ENCODE data around the gene CD226.

Gene CD226

DNA sequence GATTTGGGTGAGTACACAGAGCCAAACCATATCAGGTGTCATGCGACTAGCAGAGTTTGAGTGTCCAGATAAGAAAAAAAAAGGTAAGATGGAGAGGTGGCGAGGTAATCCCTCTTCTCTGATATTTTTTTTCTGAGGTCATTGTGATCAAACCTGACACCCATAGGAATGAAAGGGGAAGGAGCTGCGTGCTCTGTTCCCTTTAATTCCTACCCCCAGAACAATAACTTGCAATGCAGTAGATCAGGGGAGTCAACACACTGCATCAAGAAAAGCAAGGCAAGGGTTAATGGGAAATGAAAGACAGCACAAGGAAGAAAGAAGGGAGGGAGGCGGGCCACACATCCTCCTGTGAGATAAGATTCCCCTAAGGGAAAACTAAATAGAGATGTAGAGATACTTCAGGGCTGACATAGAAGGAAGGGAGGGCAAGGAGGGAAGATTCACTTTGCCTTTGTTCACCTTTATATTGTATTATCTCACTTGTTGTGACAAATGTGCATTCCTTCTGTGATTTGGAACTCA, 132.8 kb downstream of the CD226 start:
- no peak for DNase-seq (ENCODE audit: low spot score)

DNA sequence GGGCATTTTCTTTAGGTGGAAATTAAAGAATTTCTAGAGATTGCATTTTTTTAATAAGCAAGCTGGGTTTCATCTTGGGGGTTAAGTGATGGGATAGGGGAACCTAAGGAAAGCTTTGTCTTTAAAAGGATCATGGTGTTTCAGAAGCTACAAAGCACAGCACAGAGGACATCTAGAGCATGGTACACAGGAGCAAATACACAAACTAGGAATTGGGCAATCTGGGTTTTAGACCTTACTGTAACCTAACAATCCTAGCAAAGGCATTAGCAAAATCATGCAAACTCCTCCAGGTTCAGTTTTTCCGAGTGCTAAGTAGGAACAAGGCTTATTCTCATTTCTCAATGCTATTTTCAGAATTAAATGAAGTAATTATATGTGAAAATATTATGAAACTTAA, 134.1 kb downstream of the CD226 start:
- no peak for DNase-seq (ENCODE audit: low spot score)

DNA sequence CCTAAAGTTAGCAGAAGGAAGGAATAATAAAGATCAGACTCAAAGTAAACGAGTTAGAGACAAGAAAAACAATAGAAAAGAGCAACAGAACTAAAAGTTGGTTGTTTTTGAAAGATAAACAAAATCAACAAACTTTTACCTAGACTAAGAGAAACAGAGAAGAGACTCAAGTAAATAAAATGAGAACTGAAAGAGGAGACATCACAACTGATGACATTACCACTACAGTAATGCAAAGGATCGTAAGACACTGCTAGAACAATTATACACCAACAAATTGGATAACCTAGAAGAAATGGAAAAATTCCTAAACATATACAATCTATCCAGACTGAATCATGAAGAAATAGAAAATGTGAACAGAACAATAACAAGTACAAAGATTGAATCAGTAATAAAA, 139.3 kb downstream of the CD226 start:
- no peak for DNase-seq (ENCODE audit: low spot score)

DNA sequence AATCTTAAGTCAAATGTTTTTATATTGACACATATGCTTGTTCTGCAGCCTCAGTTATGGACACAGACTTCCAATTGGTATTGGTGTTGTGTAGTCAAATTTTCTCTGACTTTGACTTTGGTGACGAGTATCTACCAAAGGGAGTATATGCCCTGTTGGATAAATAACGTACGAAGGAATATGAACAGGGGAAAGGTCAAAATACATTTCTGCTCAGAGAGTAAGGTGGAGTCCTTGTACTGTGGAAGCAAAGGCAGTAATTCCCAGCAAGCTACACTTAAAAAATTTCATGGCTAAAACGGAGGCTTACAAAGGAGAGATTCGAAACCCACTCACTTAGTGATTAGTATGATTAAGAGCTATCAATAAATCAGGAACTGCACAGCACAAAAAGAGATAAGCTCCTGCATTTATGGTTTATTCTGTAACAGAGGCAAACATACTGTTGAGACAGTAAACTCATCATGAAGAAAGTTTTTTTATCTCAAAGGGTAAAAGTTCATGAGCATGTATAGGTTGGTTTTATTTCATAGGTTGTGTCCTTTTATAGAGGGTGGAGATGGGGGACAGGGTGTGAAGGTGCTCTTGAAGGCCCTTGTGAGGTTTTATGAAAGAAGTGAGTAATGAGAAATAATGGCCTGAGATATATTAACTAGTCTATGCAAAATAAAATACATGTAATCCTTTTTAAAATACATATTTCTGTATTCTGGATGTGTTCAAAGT, 142.7 kb downstream of the CD226 start:
- no peak for DNase-seq (ENCODE audit: low spot score)

Data from LoVo (cell line).